ENCODE measurements around the gene PPARD.

GRCh38 chr6:35311390-35312075 is 30.8 kb upstream of the PPARD start:
- TF ChIP-seq CTCF (IDR thresholded peaks at IDR 0.05) (no peak), POLR2A (IDR thresholded peaks at IDR 0.05) (no peak)

Measured in lower leg skin (tissue), 3 donors.